ENCODE measurements around the gene CCDC142.
A peak's percentile ranks its signal among the peaks of the same experiment; 100 is the strongest.
"Not testable (repeated sequence)": the region's sequence is repeated elsewhere in the genome, so short reads cannot be mapped to it uniquely, and the experiment has no call there.

The CCDC142 gene

GRCh38 chr2:74498500-74499266 is 15.9 kb upstream of the CCDC142 start:
- DNase-seq (ENCODE audit: low spot score), result no peak

- no peak for DNase-seq (ENCODE audit: low spot score)
These were observed 15.1 kb upstream of the CCDC142 start for GRCh38 chr2:74497777-74498499.

GRCh38 chr2:74496997-74497776 is 14.4 kb upstream of the CCDC142 start:
- DNase-seq (ENCODE audit: low spot score), result no peak

- DNase-seq (ENCODE audit: low spot score), result no peak
These were observed 12.6 kb upstream of the CCDC142 start for GRCh38 chr2:74495440-74495839.

- DNase-seq (ENCODE audit: low spot score), result no peak
These were observed 10.7 kb upstream of the CCDC142 start for GRCh38 chr2:74493546-74493945.

- DNase-seq (ENCODE audit: low spot score), result no peak
These were observed 9.1 kb upstream of the CCDC142 start for GRCh38 chr2:74491648-74492544.

GRCh38 chr2:74489906-74490305 is 7.1 kb upstream of the CCDC142 start:
- DNase-seq (ENCODE audit: low spot score), result no peak

GRCh38 chr2:74488643-74489481 is 6.1 kb upstream of the CCDC142 start:
- no peak for DNase-seq (ENCODE audit: low spot score)

- DNase-seq (ENCODE audit: low spot score), result no peak
These were observed 3.3 kb upstream of the CCDC142 start for GRCh38 chr2:74486141-74486540.

GRCh38 chr2:74483675-74484164 is 922 bp upstream of the CCDC142 start:
- not testable (repeated sequence) for DNase-seq (ENCODE audit: low spot score)

GRCh38 chr2:74481961-74482800 is 617 bp downstream of the CCDC142 start:
- DNase-seq (ENCODE audit: low spot score), result peak; percentile 63

GRCh38 chr2:74481431-74481830 is 1.4 kb downstream of the CCDC142 start:
- no peak for DNase-seq (ENCODE audit: low spot score)

GRCh38 chr2:74474899-74475298 is 7.9 kb downstream of the CCDC142 start:
- DNase-seq (ENCODE audit: low spot score), result no peak

GRCh38 chr2:74474481-74474880 is 8.3 kb downstream of the CCDC142 start:
- no peak for DNase-seq (ENCODE audit: low spot score)

- DNase-seq (ENCODE audit: low spot score), result no peak
These were observed 9.9 kb downstream of the CCDC142 start for GRCh38 chr2:74472945-74473258.

- DNase-seq (ENCODE audit: low spot score), result peak; percentile 78
These were observed 10.5 kb downstream of the CCDC142 start, which contains the start of gene MRPL53 for GRCh38 chr2:74472086-74472944. Gene MRPL53 (minus strand): TSS chr2:74472680. CDS start chr2:74472660, 20 bp downstream.

- no peak for DNase-seq (ENCODE audit: low spot score)
These were observed 11.3 kb downstream of the CCDC142 start for GRCh38 chr2:74471332-74472065.

- not testable (repeated sequence) for DNase-seq (ENCODE audit: low spot score)
These were observed 12.1 kb downstream of the CCDC142 start for GRCh38 chr2:74470742-74471141.

Data from germinal center (tissue), 1 donor.